Duodenal mucosa (tissue), 2 donors: Measurements from ENCODE around the gene YPEL2.

Experiments
- H3K27ac ChIP-seq: one replicate; pipeline ENCODE4 v1.7.0; 2013; ENCODE audit warnings: low read depth, low read length
- H3K27me3 ChIP-seq, 2 donors: one replicate each; pipeline ENCODE4 v1.7.0; 2013; ENCODE audit warnings: low read length in 2 of 2, control low read depth in 1 of 2; ENCODE audit not compliant: insufficient read depth in 2 of 2, control insufficient read depth in 1 of 2
- H3K36me3 ChIP-seq, 2 donors: one replicate each; pipeline ENCODE4 v1.7.0; 2013; ENCODE audit warnings: low read length in 2 of 2, control low read depth in 1 of 2; ENCODE audit not compliant: insufficient read depth in 2 of 2, control insufficient read depth in 1 of 2
- H3K4me1 ChIP-seq, 2 donors: one replicate each; pipeline ENCODE4 v1.7.0; 2013; ENCODE audit warnings: low read length in 2 of 2, control low read depth in 1 of 2; ENCODE audit not compliant: insufficient read depth in 2 of 2, control insufficient read depth in 1 of 2
- H3K4me3 ChIP-seq, 2 donors: one replicate each; pipeline ENCODE4 v1.7.0; 2013; ENCODE audit warnings: low read length in 2 of 2, low read depth in 1 of 2
- H3K9ac ChIP-seq, 2 donors: one replicate each; pipeline ENCODE4 v1.7.0; 2013; ENCODE audit warnings: low read length in 2 of 2, low read depth in 1 of 2
- H3K9me3 ChIP-seq, 2 donors: one replicate each; pipeline ENCODE4 v1.7.0; 2013; ENCODE audit warnings: low read length in 2 of 2, control low read depth in 1 of 2; ENCODE audit not compliant: control insufficient read depth in 1 of 2

YPEL2 gene

GRCh38 chr17:59356543-59357218 lies 25.2 kb downstream of the YPEL2 start:
- Histone ChIP-seq H3K27me3 (no peaks in the 10 kb centered on the region), H3K9ac (no peak overlapping the region), H3K4me3 (no peak overlapping the region), H3K27ac (no peak overlapping the region), H3K4me1 (peaks cover 4 to 33% of the 10 kb centered on the region in 2 donors), H3K36me3 (peaks cover 0 to 4% of the 10 kb centered on the region in 2 donors), H3K9me3 (no peaks in the 10 kb centered on the region)

- H3K4me1 ChIP-seq, result peaks cover 9 to 39% of the 10 kb centered on the region in 2 donors
- peaks cover 0 to 4% of the 10 kb centered on the region in 2 donors for H3K36me3 ChIP-seq
- H3K27ac ChIP-seq, result no peak overlapping the region
- no peaks in the 10 kb centered on the region for H3K9me3 ChIP-seq
- no peak overlapping the region for H3K4me3 ChIP-seq
- no peaks in the 10 kb centered on the region for H3K27me3 ChIP-seq
- no peak overlapping the region for H3K9ac ChIP-seq
Measured at GRCh38 chr17:59357219-59357697, 25.8 kb downstream of the YPEL2 start.

GRCh38 chr17:59357929-59358328 lies 26.5 kb downstream of the YPEL2 start:
- Histone ChIP-seq H3K4me3 (no peak overlapping the region), H3K27me3 (no peaks in the 10 kb centered on the region), H3K9ac (no peak overlapping the region), H3K4me1 (peaks cover 15 to 41% of the 10 kb centered on the region in 2 donors), H3K36me3 (peaks cover 3 to 4% of the 10 kb centered on the region in 2 donors), H3K9me3 (no peaks in the 10 kb centered on the region), H3K27ac (no peak overlapping the region)

DNA sequence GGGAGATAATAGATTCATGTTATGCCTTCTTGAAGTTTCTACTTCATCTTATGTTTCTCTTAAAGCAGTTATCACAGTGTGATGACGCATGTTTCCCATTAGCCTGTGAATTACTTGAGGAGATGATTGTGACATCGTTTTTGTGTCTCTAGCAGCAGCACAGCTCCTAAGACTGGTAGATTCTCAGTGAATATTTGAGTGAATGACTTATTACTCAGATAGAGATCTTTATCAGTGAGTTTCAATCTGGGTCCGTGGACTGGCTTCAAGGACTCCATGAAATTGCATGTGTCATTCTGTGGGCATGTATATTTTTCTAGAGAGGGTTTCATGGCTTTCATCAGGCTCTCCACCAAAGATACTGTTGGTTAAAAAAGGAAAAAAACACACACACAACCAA lies 29.9 kb downstream of the YPEL2 start:
- Histone ChIP-seq H3K4me1 (peaks cover 30 to 34% of the 10 kb centered on the region in 2 donors), H3K9me3 (no peaks in the 10 kb centered on the region), H3K9ac (no peak overlapping the region), H3K27me3 (no peaks in the 10 kb centered on the region), H3K4me3 (no peak overlapping the region), H3K36me3 (peaks cover 3 to 4% of the 10 kb centered on the region in 2 donors), H3K27ac (no peak overlapping the region)

DNA sequence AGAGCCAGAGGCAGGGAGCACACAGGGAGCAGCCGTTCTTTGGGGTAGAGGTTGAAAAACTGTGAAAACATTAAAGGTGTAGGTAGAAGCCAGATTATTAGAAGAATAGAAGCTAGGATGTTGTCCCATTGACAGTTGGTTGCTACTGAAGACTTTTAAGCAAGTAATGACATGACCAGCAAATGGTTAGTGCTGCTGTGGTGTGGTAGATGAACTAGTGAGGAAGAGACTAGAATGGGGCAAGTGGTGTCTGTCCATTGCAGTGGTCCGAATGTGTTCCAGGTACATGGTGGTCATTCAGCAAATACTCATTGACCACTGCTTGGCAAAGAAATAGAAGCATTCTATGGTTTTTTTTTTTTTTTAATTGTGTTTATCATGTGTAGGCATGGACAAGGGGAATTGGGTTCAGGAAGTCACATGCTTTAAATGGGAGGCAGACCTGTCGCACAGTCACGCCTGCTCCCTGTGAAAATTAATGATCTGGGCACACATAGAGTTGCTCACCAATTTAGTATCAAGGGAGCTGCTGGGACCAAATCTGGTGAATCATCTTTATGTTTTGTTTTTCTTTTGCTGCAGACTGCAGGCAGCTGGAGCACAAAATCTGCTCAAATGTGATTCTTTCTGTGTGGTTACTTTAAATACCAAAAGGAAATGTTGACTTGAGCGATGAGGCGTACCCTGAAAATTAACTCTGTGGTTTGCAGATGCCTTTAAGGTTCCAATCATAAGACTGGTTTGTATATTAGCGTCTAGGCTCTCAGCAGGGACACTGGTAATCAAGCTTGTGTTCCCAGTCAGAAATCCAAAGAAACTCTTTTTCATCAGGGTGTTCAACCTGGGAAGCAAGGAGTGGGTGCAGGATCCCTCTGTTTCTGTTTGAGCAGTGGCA lies 30.7 kb downstream of the YPEL2 start:
- H3K27ac ChIP-seq, result peak overlapping the region; percentile 47
- H3K9ac ChIP-seq, result no peak overlapping the region
- no peak overlapping the region for H3K4me3 ChIP-seq
- H3K27me3 ChIP-seq, result no peaks in the 10 kb centered on the region
- no peaks in the 10 kb centered on the region for H3K9me3 ChIP-seq
- peaks cover 38 to 40% of the 10 kb centered on the region in 2 donors for H3K4me1 ChIP-seq
- peaks cover 0 to 3% of the 10 kb centered on the region in 2 donors for H3K36me3 ChIP-seq

- H3K9ac ChIP-seq, result no peak overlapping the region
- H3K9me3 ChIP-seq, result no peaks in the 10 kb centered on the region
- peak overlapping the region; percentile 47 for H3K27ac ChIP-seq
- no peaks in the 10 kb centered on the region for H3K27me3 ChIP-seq
- peaks cover 44% of the 10 kb centered on the region in 2 donors for H3K4me1 ChIP-seq
- H3K4me3 ChIP-seq, result no peak overlapping the region
- peaks cover 0 to 3% of the 10 kb centered on the region in 2 donors for H3K36me3 ChIP-seq
Measured at GRCh38 chr17:59362811-59363205, 31.4 kb downstream of the YPEL2 start.

DNA sequence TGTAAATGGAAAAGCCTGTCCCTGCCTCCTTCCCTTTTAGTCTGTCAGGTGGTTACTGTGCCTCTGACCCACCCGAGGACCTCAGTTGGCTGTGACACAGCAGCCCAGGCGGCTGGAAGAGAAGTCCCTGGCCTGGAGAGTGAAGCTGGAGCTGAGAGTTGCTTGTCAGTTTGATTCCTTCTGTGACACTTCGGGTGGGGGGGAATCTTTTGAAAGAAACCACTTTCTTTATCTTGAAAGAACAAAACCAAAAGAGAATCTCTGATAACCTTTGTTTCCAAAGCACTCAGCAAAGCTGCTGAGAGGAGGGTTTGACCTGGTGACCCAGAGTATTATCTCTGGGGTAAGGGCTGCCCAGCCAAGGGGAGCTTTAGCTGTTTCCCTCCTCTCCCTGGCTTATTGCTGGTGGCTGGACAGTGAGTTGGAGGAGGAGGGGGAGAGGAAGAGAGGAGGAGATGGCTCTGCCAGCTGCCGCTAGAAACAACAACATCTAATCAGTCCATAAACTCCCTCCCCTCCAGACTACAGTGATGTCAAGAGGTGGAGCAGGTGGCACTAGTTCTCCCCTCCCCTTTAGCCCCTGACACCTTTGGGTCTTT lies 34.0 kb downstream of the YPEL2 start:
- H3K36me3 ChIP-seq, result peaks cover 0 to 3% of the 10 kb centered on the region in 2 donors
- no peak overlapping the region for H3K4me3 ChIP-seq
- H3K9ac ChIP-seq, result peak overlapping the region in 1 of 2 donors; percentile 15
- H3K27ac ChIP-seq, result peak overlapping the region; percentile 48
- no peaks in the 10 kb centered on the region for H3K9me3 ChIP-seq
- H3K4me1 ChIP-seq, result peaks cover 60 to 69% of the 10 kb centered on the region in 2 donors
- no peaks in the 10 kb centered on the region for H3K27me3 ChIP-seq

- peaks cover 0 to 3% of the 10 kb centered on the region in 2 donors for H3K36me3 ChIP-seq
- H3K4me3 ChIP-seq, result no peak overlapping the region
- no peaks in the 10 kb centered on the region for H3K27me3 ChIP-seq
- peak overlapping the region in 1 of 2 donors; percentile 15 for H3K9ac ChIP-seq
- peaks cover 65 to 76% of the 10 kb centered on the region in 2 donors for H3K4me1 ChIP-seq
- peak overlapping the region; percentile 63 for H3K27ac ChIP-seq
- H3K9me3 ChIP-seq, result no peaks in the 10 kb centered on the region
Measured at GRCh38 chr17:59366040-59366757, 34.7 kb downstream of the YPEL2 start.

- peak overlapping the region; percentile 17 for H3K27ac ChIP-seq
- H3K9ac ChIP-seq, result peak overlapping the region in 1 of 2 donors; percentile 5
- H3K4me1 ChIP-seq, result peaks cover 68 to 78% of the 10 kb centered on the region in 2 donors
- H3K9me3 ChIP-seq, result no peaks in the 10 kb centered on the region
- no peaks in the 10 kb centered on the region for H3K27me3 ChIP-seq
- peak overlapping the region in 1 of 2 donors; percentile 4 for H3K4me3 ChIP-seq
- H3K36me3 ChIP-seq, result peaks cover 0 to 3% of the 10 kb centered on the region in 2 donors
Measured at GRCh38 chr17:59366773-59367656, 35.6 kb downstream of the YPEL2 start.
